SH-SY5Y (cell line): Measurements from ENCODE around the gene NHLRC2.

Source experiments
- GATA2 ChIP-seq: IDR thresholded peaks from 2 replicates; pipeline ENCODE4 v1.6.1; 2011; ENCODE audit warnings: mild to moderate bottlenecking, low read depth, low read length
- GATA3 ChIP-seq: IDR thresholded peaks from 2 replicates; pipeline ENCODE4 v1.6.1; 2011; ENCODE audit warnings: low read depth, mild to moderate bottlenecking, low read length, moderate library complexity

- TF ChIP-seq GATA3 (no peak), GATA2 (no peak)
Measured at GRCh38 chr10:113856563-113856962, 2.1 kb downstream of the NHLRC2 start.
